HG03571 (cell line): ENCODE data around the gene NUP58.

Experiments
- ATAC-seq: cut with Tn5 transposase; IDR thresholded peaks from one replicate; pipeline ENCODE4 v1.9.1; 2021; ENCODE audit not compliant: unreplicated experiment

The NUP58 gene

DNA sequence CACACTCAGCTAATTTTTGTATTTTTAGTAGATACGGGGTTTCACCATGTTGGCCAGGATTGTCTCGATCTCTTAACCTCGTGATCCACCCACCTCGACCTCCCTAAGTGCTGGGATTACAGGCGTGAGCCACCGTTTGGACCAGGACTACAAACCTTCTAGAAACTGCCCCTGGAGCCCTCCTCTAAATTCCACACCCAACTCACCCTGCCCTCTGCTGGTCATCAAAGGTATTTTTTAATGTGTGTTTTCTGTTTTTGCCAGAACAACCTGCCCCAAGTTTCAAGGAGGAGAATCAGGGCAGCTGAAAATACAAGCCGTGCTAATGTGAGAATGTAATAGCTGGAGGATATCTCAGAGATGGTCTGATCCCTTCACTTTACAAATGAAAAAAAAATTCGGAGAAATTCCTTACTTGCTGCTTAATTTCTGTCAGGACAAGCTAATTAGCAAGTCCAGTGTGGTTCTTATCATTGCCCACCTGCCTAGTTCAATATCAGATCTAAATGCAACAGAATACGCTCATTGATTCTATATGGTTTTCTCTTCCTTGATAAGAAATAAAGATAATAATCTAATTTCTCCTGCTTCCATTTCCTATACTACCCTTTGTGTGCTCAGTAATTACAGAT is 74.4 kb downstream of the NUP58 start:
- no peak for ATAC-seq

DNA sequence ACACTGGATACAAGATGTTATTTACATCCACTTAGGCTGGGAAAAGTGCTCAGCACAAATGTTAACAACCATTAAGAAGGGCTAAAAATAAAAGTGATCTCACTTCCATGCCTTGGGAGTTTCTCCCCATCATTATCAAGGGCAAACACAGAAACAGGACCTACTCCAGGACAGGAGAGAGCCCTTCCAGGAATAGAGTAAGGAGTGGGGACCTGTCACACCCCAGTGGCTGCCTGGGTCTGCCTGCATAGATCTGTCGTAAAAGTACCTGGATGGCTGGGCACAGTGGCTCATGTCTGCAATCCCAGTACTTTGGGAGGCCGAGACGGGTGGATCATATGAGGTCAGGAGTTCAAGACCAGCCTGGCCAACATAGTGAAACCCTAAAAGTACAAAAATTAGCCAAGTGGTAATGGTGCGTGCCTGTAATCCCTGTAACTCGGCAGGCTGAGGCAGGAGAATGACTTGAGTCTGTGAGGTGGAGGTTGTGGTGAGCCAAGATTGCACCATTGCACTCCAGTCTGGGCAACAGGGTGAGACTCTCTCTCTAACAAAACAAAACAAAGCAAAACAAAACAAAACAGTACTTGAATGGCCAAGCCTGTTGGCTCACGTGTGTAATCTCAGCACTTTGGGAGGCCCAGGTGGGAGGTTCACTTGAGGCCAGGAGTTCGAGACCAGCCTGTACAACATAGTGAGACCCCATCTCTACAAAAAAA is 76.0 kb downstream of the NUP58 start:
- ATAC-seq: no peak

- ATAC-seq: no peak
These were observed 77.1 kb downstream of the NUP58 start for GRCh38 chr13:25378528-25378927.

GRCh38 chr13:25379011-25379410 is 77.6 kb downstream of the NUP58 start:
- no peak for ATAC-seq

DNA sequence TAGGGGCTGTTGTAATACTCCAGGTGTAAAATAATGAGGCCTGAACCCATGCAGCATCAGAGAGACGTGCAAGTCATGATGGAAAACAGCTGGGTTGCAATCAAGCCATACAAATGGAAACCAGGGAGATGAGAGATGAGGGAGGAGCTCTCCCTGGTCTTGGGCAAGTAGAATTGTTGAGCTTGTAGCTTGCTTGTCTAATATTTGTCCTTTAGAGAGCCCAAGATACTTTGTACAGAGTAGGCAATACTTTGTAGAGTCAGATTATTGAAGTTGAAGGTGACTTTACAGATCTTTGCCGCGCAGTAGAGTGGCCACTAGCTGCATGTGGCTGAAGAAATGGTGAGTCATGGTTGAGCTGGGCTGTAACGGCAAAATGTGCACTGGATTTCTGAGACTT is 78.7 kb downstream of the NUP58 start:
- ATAC-seq: no peak

DNA sequence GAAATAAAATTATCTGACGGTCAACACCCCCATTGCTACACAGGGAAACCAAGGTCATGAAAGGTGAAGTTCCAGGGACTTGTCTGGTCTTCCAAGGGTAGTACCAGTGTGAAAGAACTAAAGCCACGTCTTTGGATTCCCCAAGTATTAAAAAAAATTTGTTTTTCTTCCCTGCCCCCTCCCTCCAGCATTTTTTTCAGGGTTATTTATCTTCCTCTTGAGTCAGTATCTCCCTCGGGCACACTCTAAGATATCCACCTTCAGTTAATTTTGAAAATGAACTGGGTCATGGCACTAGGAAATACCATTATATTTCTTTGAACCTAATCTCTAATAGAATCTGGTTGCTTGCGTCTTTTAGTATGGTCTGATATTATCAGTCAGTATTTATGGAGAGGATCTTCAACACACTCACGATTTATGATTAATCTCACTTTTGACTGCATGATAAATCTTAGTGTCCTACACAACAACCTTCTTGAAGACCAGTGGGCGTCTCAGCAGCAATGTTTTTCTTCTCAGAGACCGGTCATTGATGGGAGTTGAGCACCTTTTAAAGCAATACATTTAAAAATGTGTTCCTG is 79.4 kb downstream of the NUP58 start:
- no peak for ATAC-seq

DNA sequence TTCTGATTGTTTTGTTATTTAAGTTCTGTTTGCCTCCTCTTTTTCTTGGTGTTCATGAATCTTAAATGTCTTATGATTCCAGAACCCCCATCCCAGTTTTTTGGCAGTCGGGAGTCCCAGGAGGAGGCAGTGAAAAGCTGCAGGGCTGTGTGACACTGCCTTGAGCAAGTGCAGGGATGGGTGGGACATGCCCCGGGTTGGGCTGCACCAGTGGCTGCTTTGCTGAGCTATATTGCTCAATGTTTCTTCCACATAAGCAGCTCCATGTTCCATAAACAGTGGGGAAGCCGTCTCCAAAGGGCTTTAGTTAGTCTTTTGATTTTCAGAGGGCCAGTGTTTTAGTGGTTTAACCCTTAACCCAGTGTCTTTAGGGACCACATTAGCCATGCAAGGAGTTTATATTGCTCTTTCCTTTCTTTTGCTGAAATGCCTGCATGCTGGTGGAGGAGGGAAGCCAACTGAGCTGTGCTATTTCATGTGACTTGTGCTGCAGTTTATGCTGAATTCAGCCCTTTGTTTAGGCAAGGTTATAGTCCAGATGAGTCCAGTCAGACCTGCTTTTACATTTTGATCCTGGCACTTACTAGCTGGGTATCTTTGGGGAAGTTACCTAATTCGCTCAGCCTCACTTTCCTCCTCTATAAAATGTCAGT is 83.5 kb downstream of the NUP58 start:
- no peak for ATAC-seq

GRCh38 chr13:25391932-25392331 is 90.5 kb downstream of the NUP58 start:
- no peak for ATAC-seq
